ENCODE measurements around the gene MPHOSPH9.

The MPHOSPH9 gene

DNA sequence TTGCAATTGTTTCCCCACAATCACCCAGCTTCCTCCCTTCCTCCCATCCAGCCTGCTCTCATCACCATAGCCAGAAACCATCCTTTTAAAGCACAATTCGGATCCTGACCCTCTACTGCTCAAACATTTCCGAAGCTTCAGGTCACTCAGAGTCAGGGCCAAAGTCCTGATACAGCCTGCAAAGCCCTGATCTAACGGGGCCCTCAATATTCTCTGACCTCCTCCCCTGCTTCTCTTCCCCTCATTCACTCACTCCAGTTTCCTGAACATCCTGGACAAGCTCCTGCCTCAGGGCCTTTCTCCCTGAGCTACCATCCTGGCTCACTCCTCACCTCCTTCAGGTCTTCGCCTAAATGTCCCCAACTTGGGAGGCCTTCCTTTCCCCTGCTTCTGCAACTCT lies 128.1 kb downstream of the MPHOSPH9 start:
- no peak for DNase-seq (ENCODE audit: low spot score)

Small RNA genes within 50 kb of the gene (small RNA-seq; reads per million reads assigned to genes)
- 0 reads per million in 2 experiments for gene RNA5SP375
